Stimulated activated CD8-positive, alpha-beta memory T cell treated with anti-CD3 and anti-CD28 coated beads, Interleukin-7, amount 100 ng/mL, for 48 hours (primary cell): Measurements from ENCODE around the gene C16orf96.

Source experiments
- DNase-seq, 2 donors: peaks; one replicate each; pipeline ENCODE4 v3.0.0-alpha.2; 2020; ENCODE audit warnings: low read depth in 1 of 2; ENCODE audit errors: extremely low read depth in 1 of 2

The C16orf96 gene

GRCh38 chr16:4641306-4641687 lies 85.2 kb downstream of the C16orf96 start:
- no peak for DNase-seq

GRCh38 chr16:4641895-4642294 lies 85.8 kb downstream of the C16orf96 start:
- no peak for DNase-seq

- no peak for DNase-seq
Measured at GRCh38 chr16:4646773-4647643, 90.9 kb downstream of the C16orf96 start.

- no peak for DNase-seq
Measured at GRCh38 chr16:4647644-4647980, 91.5 kb downstream of the C16orf96 start.

- DNase-seq = no peak
Measured at GRCh38 chr16:4648917-4649316, 92.8 kb downstream of the C16orf96 start.

GRCh38 chr16:4649744-4650442 lies 93.8 kb downstream of the C16orf96 start:
- DNase-seq = no peak
